PFSK-1 (cell line): Measurements from ENCODE around the gene IL17F.

ENCODE experiments used
- FOXP2 ChIP-seq: optimal IDR thresholded peaks from 2 replicates; pipeline ENCODE3; 2011; ENCODE audit warnings: borderline replicate concordance, control low read depth, inconsistent platforms; ENCODE audit not compliant: insufficient read depth; ENCODE audit errors: extremely low read length, extremely low read depth
- POLR2AphosphoS5 ChIP-seq: IDR thresholded peaks from 2 replicates; pipeline ENCODE4 v1.6.1; 2012; ENCODE audit warnings: low read depth, mild to moderate bottlenecking, control low read depth, low read length, moderate library complexity
- SIN3A ChIP-seq: IDR thresholded peaks from 2 replicates; pipeline ENCODE4 v1.6.1; 2012; ENCODE audit warnings: mild to moderate bottlenecking, low read length, moderate library complexity, borderline replicate concordance; ENCODE audit not compliant: insufficient read depth
- TAF1 ChIP-seq: IDR thresholded peaks from 2 replicates; pipeline ENCODE4 v1.6.1; 2012; ENCODE audit warnings: low read length, control low read depth, borderline replicate concordance; ENCODE audit not compliant: insufficient read depth
- TF ChIP-seq, protein P1 (sequence below), 2 experiments: IDR thresholded peaks; 2 replicates each; pipeline versions ENCODE4 v1.6.1 to v1.8.0; 2011 to 2012; ENCODE audit warnings: low read depth in 2 of 2, low read length in 2 of 2, control low read depth in 1 of 2, inconsistent platforms in 1 of 2, mild to moderate bottlenecking in 1 of 2, moderate library complexity in 1 of 2; ENCODE audit not compliant: insufficient read depth in 1 of 2

IL17F gene

GRCh38 chr6:52245425-52245824 is 1.1 kb upstream of the IL17F start:
- TF ChIP-seq, protein P1, sequence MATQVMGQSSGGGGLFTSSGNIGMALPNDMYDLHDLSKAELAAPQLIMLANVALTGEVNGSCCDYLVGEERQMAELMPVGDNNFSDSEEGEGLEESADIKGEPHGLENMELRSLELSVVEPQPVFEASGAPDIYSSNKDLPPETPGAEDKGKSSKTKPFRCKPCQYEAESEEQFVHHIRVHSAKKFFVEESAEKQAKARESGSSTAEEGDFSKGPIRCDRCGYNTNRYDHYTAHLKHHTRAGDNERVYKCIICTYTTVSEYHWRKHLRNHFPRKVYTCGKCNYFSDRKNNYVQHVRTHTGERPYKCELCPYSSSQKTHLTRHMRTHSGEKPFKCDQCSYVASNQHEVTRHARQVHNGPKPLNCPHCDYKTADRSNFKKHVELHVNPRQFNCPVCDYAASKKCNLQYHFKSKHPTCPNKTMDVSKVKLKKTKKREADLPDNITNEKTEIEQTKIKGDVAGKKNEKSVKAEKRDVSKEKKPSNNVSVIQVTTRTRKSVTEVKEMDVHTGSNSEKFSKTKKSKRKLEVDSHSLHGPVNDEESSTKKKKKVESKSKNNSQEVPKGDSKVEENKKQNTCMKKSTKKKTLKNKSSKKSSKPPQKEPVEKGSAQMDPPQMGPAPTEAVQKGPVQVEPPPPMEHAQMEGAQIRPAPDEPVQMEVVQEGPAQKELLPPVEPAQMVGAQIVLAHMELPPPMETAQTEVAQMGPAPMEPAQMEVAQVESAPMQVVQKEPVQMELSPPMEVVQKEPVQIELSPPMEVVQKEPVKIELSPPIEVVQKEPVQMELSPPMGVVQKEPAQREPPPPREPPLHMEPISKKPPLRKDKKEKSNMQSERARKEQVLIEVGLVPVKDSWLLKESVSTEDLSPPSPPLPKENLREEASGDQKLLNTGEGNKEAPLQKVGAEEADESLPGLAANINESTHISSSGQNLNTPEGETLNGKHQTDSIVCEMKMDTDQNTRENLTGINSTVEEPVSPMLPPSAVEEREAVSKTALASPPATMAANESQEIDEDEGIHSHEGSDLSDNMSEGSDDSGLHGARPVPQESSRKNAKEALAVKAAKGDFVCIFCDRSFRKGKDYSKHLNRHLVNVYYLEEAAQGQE (IDR thresholded peaks at IDR 0.05; ENCODE audit: insufficient read depth in 1 of 2, low read depth in 2 of 2, low read length in 2 of 2): no peak
- TF ChIP-seq SIN3A (no peak), FOXP2 (no peak), TAF1 (no peak), POLR2AphosphoS5 (no peak)

DNA sequence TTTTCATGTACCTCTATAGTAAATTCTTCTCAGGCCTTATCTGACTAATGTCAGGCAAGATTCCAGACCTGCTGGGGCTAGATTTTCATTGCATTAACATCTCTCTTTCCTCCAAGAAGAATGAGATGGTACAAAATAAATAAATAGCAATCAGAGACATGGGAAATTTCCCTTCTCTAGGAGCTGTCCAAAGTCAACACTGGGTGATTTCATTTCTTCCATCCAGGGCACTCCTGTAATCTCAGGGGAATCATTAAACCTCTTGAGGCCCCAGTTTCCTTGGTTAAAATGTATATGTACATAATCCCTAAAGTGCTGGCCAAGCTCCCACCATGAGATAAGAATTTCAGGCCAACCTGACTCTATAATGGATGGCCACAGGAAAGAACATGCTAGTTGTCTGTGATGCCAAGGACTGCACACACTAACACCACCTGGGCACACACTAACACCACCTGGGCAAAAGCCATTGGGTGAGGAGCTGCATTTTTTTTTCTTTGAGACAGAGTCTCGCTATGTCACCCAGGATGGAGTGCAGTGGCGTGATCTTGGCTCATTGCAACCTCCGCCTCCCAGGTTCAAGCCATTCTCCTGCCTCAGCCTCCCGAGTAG is 912 bp downstream of the IL17F start:
- no peak for TF ChIP-seq SIN3A
- no peak for TF ChIP-seq TAF1
- no peak for TF ChIP-seq POLR2AphosphoS5
- no peak for TF ChIP-seq FOXP2
- TF ChIP-seq, protein P1 (IDR thresholded peaks at IDR 0.05; ENCODE audit: insufficient read depth in 1 of 2, low read depth in 2 of 2, low read length in 2 of 2): peak; percentile 40 to 82; a peak in 2 of 4 replicates

DNA sequence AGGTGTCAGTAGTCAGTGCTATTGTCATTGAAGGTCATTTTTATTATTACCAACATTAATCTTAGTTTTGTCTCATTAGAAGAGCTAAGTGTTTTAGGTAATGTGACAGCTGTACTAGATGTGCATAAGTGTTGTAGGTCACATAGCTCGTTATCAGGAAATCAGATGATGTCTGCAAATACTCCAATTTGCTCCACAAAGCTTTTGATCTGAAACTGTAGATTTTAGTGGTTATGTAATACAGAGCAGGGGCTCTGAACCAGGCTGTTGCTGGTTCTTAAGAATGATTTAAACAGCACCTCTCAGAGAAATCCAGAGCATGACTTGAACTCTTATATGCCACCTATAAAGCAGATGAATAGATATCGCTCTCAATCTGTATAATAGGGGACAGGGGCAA is 2.5 kb downstream of the IL17F start:
- TF ChIP-seq, protein P1 (IDR thresholded peaks at IDR 0.05; ENCODE audit: insufficient read depth in 1 of 2, low read depth in 2 of 2, low read length in 2 of 2): no peak
- no peak for TF ChIP-seq TAF1
- no peak for TF ChIP-seq FOXP2
- TF ChIP-seq POLR2AphosphoS5: no peak
- no peak for TF ChIP-seq SIN3A

DNA sequence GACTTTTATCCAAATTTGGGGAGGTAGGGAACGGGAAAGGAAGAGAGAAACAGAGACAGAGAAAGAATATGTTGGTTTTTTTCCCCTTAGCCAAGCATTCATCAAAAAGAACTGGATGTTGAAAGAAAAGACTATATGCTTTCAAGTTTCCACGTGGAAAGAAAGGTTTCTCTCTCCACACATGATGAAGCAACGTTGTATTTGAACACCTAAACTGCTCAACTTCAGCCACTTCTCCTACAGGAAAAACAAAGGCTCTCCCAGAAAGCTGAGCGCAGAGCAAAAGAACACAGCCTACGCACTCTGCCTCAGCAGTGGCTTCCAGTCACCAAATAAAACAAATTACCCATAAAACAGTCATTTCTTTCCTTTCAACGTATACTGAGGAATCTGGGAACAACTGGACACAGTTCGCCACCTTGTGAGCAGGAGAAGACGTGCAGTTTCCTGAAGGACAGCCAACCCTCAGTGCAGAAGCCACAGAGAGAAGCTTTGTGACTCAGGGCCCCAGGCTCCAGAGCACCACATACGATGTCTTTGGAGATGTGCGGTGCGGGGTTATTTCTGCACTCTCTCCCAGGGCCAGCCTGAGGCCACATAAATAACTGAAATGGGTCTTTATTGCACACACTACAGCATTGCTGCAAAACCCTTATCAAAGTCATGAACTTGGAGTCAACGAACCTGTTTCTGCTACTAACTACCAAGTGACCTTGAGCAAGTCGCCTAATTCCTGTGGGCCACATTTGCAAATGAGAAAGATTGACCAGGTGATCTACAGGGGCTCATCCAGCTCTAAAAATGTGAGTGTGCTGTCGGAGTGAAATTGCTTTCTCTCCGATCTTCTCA is 10.1 kb downstream of the IL17F start:
- no peak for TF ChIP-seq TAF1
- no peak for TF ChIP-seq FOXP2
- no peak for TF ChIP-seq POLR2AphosphoS5
- no peak for TF ChIP-seq SIN3A
- TF ChIP-seq, protein P1 (IDR thresholded peaks at IDR 0.05; ENCODE audit: insufficient read depth in 1 of 2, low read depth in 2 of 2, low read length in 2 of 2): no peak
